Ectodermal cell (in vitro differentiated cells): ENCODE measurements around the gene FLVCR2.

ENCODE experiments used
- H3K27ac ChIP-seq: 2 replicates; pipeline ENCODE4 v1.7.0; 2013; ENCODE audit warnings: mild to moderate bottlenecking, low read depth, low read length; ENCODE audit not compliant: insufficient read depth, poor library complexity, severe bottlenecking
- H3K27me3 ChIP-seq: 2 replicates; pipeline ENCODE4 v1.7.0; 2013; ENCODE audit warnings: mild to moderate bottlenecking, low read length; ENCODE audit not compliant: insufficient read depth, control insufficient read depth, poor library complexity, severe bottlenecking
- H3K36me3 ChIP-seq: one replicate; pipeline ENCODE4 v1.7.0; 2013; ENCODE audit warnings: low read length; ENCODE audit not compliant: control insufficient read depth, insufficient read depth
- H3K4me1 ChIP-seq: one replicate; pipeline ENCODE4 v1.7.0; 2013; ENCODE audit warnings: low read length; ENCODE audit not compliant: control insufficient read depth, insufficient read depth
- H3K4me3 ChIP-seq: 2 replicates; pipeline ENCODE4 v1.7.0; 2013; ENCODE audit warnings: low read depth, low read length, control low read depth; ENCODE audit not compliant: insufficient read depth
- H3K9me3 ChIP-seq: 2 replicates; pipeline ENCODE4 v1.7.0; 2013; ENCODE audit warnings: mild to moderate bottlenecking, low read length, moderate library complexity; ENCODE audit not compliant: control insufficient read depth
- WGBS, 2 experiments: methylation state at CpG; one replicate each; pipeline ENCODE4 v1.1.7; 2013; ENCODE audit warnings: missing lambda C conversion rate in 2 of 2; 5-methylcytosine and 5-hydroxymethylcytosine counted together

FLVCR2 gene

GRCh38 chr14:75540479-75540851 lies 38.0 kb upstream of the FLVCR2 start:
- WGBS, 2 experiments: 83 to 88% methylated on average over 7 of the region's 7 CpGs
- no peaks in the 10 kb centered on the region for H3K9me3 ChIP-seq
- H3K27ac ChIP-seq: no peak overlapping the region
- H3K27me3 ChIP-seq: no peaks in the 10 kb centered on the region
- no peak overlapping the region for H3K4me3 ChIP-seq
- H3K36me3 ChIP-seq: no peaks in the 10 kb centered on the region
- no peaks in the 10 kb centered on the region for H3K4me1 ChIP-seq

- no peak overlapping the region for H3K27ac ChIP-seq
- H3K27me3 ChIP-seq: no peaks in the 10 kb centered on the region
- no peaks in the 10 kb centered on the region for H3K36me3 ChIP-seq
- no peaks in the 10 kb centered on the region for H3K9me3 ChIP-seq
- WGBS, 2 experiments: 70 to 74% methylated on average over 10 of the region's 10 CpGs
- no peaks in the 10 kb centered on the region for H3K4me1 ChIP-seq
- H3K4me3 ChIP-seq: no peak overlapping the region
These were observed 35.8 kb upstream of the FLVCR2 start for GRCh38 chr14:75542588-75543091.

GRCh38 chr14:75543253-75543652 lies 35.2 kb upstream of the FLVCR2 start:
- no peaks in the 10 kb centered on the region for H3K9me3 ChIP-seq
- no peaks in the 10 kb centered on the region for H3K4me1 ChIP-seq
- H3K27me3 ChIP-seq: no peaks in the 10 kb centered on the region
- H3K4me3 ChIP-seq: no peak overlapping the region
- WGBS, 2 experiments: 85 to 91% methylated on average over 2 to 4 of the region's 4 CpGs
- no peak overlapping the region for H3K27ac ChIP-seq
- no peaks in the 10 kb centered on the region for H3K36me3 ChIP-seq

GRCh38 chr14:75543786-75544185 lies 34.6 kb upstream of the FLVCR2 start:
- H3K9me3 ChIP-seq: no peaks in the 10 kb centered on the region
- no peaks in the 10 kb centered on the region for H3K4me1 ChIP-seq
- no peak overlapping the region for H3K4me3 ChIP-seq
- H3K36me3 ChIP-seq: no peaks in the 10 kb centered on the region
- WGBS, 2 experiments: 91 to 97% methylated on average over 2 of the region's 2 CpGs
- no peaks in the 10 kb centered on the region for H3K27me3 ChIP-seq
- no peak overlapping the region for H3K27ac ChIP-seq

- no peak overlapping the region for H3K4me3 ChIP-seq
- WGBS, 2 experiments: 95 to 96% methylated on average over 13 of the region's 13 CpGs
- H3K27ac ChIP-seq: no peak overlapping the region
- no peaks in the 10 kb centered on the region for H3K4me1 ChIP-seq
- H3K9me3 ChIP-seq: no peaks in the 10 kb centered on the region
- no peaks in the 10 kb centered on the region for H3K27me3 ChIP-seq
- no peaks in the 10 kb centered on the region for H3K36me3 ChIP-seq
These were observed 32.5 kb upstream of the FLVCR2 start for GRCh38 chr14:75545907-75546306.

- 89 to 91% methylated on average over 11 of the region's 11 CpGs for WGBS, 2 experiments
- Histone ChIP-seq H3K27me3 (no peaks in the 10 kb centered on the region), H3K27ac (no peak overlapping the region), H3K4me3 (no peak overlapping the region), H3K9me3 (no peaks in the 10 kb centered on the region), H3K36me3 (no peaks in the 10 kb centered on the region), H3K4me1 (no peaks in the 10 kb centered on the region)
These were observed 30.7 kb upstream of the FLVCR2 start for GRCh38 chr14:75547552-75548250.

- Histone ChIP-seq H3K36me3 (no peaks in the 10 kb centered on the region), H3K4me1 (no peaks in the 10 kb centered on the region), H3K27ac (no peak overlapping the region), H3K27me3 (no peaks in the 10 kb centered on the region), H3K4me3 (no peak overlapping the region), H3K9me3 (no peaks in the 10 kb centered on the region)
- 73 to 79% methylated on average over 6 to 7 of the region's 7 CpGs for WGBS, 2 experiments
These were observed 29.9 kb upstream of the FLVCR2 start for GRCh38 chr14:75548544-75548943.

- WGBS, 2 experiments: 73 to 79% methylated on average over 5 of the region's 5 CpGs
These were observed 29.3 kb upstream of the FLVCR2 start for GRCh38 chr14:75549169-75549568.

GRCh38 chr14:75551021-75551420 lies 27.4 kb upstream of the FLVCR2 start:
- Histone ChIP-seq H3K27ac (no peak overlapping the region), H3K4me1 (no peaks in the 10 kb centered on the region), H3K9me3 (no peaks in the 10 kb centered on the region), H3K27me3 (no peaks in the 10 kb centered on the region), H3K4me3 (no peak overlapping the region), H3K36me3 (no peaks in the 10 kb centered on the region)
- 92 to 93% methylated on average over 7 of the region's 7 CpGs for WGBS, 2 experiments

More at GRCh38 chr14:75549169-75549568, 29.3 kb upstream of the FLVCR2 start:
- Histone ChIP-seq H3K4me3 (no peak overlapping the region), H3K36me3 (no peaks in the 10 kb centered on the region), H3K27me3 (no peaks in the 10 kb centered on the region), H3K27ac (no peak overlapping the region), H3K9me3 (no peaks in the 10 kb centered on the region), H3K4me1 (no peaks in the 10 kb centered on the region)

- no peaks in the 10 kb centered on the region for H3K27me3 ChIP-seq
- no peak overlapping the region for H3K4me3 ChIP-seq
- no peak overlapping the region for H3K27ac ChIP-seq
- H3K36me3 ChIP-seq: no peaks in the 10 kb centered on the region
- no peaks in the 10 kb centered on the region for H3K4me1 ChIP-seq
- H3K9me3 ChIP-seq: no peaks in the 10 kb centered on the region
- 88 to 95% methylated on average over 6 of the region's 6 CpGs for WGBS, 2 experiments
These were observed 25.3 kb upstream of the FLVCR2 start for GRCh38 chr14:75553157-75553556.
